H1 (cell line): ENCODE data around the gene ECPAS. TPM values are rescaled to one million over a fixed set of nuclear protein-coding genes. Genes with fewer than 3 reads are reported as not detected.
"Not testable (repeated sequence)": the region's sequence is repeated elsewhere in the genome, so short reads cannot be mapped to it uniquely, and the experiment has no call there.

Experiments used
- CTCF ChIA-PET: fragments of 300-600 bp; sonication (Branson Sonifier 250); formaldehyde crosslinking; loops from one replicate; lab custom pipeline; 2021; ENCODE audit not compliant: partially characterized antibody; lab: Charles Lee
- POLR2A ChIA-PET: fragments of 300-600 bp; sonication (Branson Sonifier 250); formaldehyde crosslinking; loops from one replicate; lab custom pipeline; 2021; ENCODE audit warnings: inconsistent platforms; ENCODE audit not compliant: partially characterized antibody; lab: Charles Lee
- DNase-seq, 2 experiments: peaks; one replicate each; pipeline versions ENCODE4 v3.0.0 to v3.0.0-alpha.2; 2010 to 2022; ENCODE audit warnings: low spot score in 2 of 2, low read depth in 1 of 2, mixed read lengths in 1 of 2
- FAIRE-seq: peaks from 2 replicates; lab custom pipeline; 2011; peaks lifted over from hg19 to GRCh38; lab: Jason Lieb, UNC
- H2AFZ ChIP-seq: 2 replicates; pipeline ENCODE4 v1.8.1; 2012; ENCODE audit warnings: low read length, inconsistent platforms
- H2AK5ac ChIP-seq: 2 replicates; pipeline ENCODE4 v1.6.1; 2013; ENCODE audit warnings: low read depth, low read length
- H2BK120ac ChIP-seq: replicated peaks from 2 replicates; pipeline ENCODE3; 2013; ENCODE audit warnings: low read depth, low read length, inconsistent platforms
- H2BK12ac ChIP-seq: 2 replicates; pipeline ENCODE4 v1.6.1; 2013; ENCODE audit warnings: low read depth, low read length
- H2BK15ac ChIP-seq: 2 replicates; pipeline ENCODE4 v1.6.1; 2013; ENCODE audit warnings: low read length
- H2BK20ac ChIP-seq: 2 replicates; pipeline ENCODE4 v1.6.1; 2013; ENCODE audit warnings: low read length
- H2BK5ac ChIP-seq: 2 replicates; pipeline ENCODE4 v1.6.1; 2013; ENCODE audit warnings: low read depth, low read length
- H3K14ac ChIP-seq: 2 replicates; pipeline ENCODE4 v1.6.1; 2013; ENCODE audit warnings: inconsistent platforms; ENCODE audit not compliant: insufficient read length
- H3K18ac ChIP-seq: 2 replicates; pipeline ENCODE4 v1.6.1; 2013; ENCODE audit warnings: low read length; ENCODE audit errors: extremely low read depth
- H3K23ac ChIP-seq: 2 replicates; pipeline ENCODE4 v1.6.1; 2013; ENCODE audit warnings: inconsistent platforms; ENCODE audit not compliant: insufficient read length
- H3K23me2 ChIP-seq: 2 replicates; pipeline ENCODE4 v1.6.1; 2013; ENCODE audit warnings: low read depth, low read length
- H3K27ac ChIP-seq: 2 replicates; pipeline ENCODE4 v1.6.1; 2011; ENCODE audit warnings: low read depth, low read length, inconsistent platforms
- H3K27me3 ChIP-seq, 4 experiments: replicated peaks in 1 of 4; 1 replicate in 1 of 4; 2 replicates in 3 of 4; pipeline versions ENCODE4 v1.6.1 to v1.8.1; 2011 to 2013; ENCODE audit warnings: low read length in 3 of 4, mild to moderate bottlenecking in 3 of 4, inconsistent platforms in 2 of 4, mixed read lengths in 2 of 4, moderate library complexity in 1 of 4; ENCODE audit not compliant: control insufficient read depth in 3 of 4, insufficient read depth in 3 of 4; ENCODE audit errors: extremely low read depth in 1 of 4
- H3K36me3 ChIP-seq, 4 experiments: 2 replicates each; pipeline versions ENCODE4 v1.6.1 to v1.8.1; 2011 to 2013; ENCODE audit warnings: mild to moderate bottlenecking in 4 of 4, low read length in 3 of 4, moderate library complexity in 2 of 4, control low read depth in 1 of 4, inconsistent platforms in 1 of 4; ENCODE audit not compliant: insufficient read depth in 4 of 4, control insufficient read depth in 2 of 4
- H3K4ac ChIP-seq: replicated peaks from 2 replicates; pipeline ENCODE3; 2013; ENCODE audit warnings: low read length, low read depth, mixed read lengths, inconsistent platforms; ENCODE audit not compliant: insufficient read length
- H3K4me1 ChIP-seq, 4 experiments: replicated peaks in 1 of 4; 1 replicate in 1 of 4; 2 replicates in 3 of 4; pipeline versions ENCODE4 v1.6.1 to v1.8.1; 2011 to 2013; ENCODE audit warnings: low read length in 3 of 4, inconsistent platforms in 2 of 4, mixed read lengths in 1 of 4; ENCODE audit not compliant: insufficient read depth in 4 of 4, control insufficient read depth in 3 of 4
- H3K4me2 ChIP-seq, 2 experiments: 2 replicates each; pipeline versions ENCODE4 v1.6.1 to v1.8.1; 2011 to 2013; ENCODE audit warnings: low read depth in 2 of 2, low read length in 2 of 2, control low read depth in 1 of 2, inconsistent platforms in 1 of 2, mild to moderate bottlenecking in 1 of 2; ENCODE audit not compliant: insufficient read depth in 1 of 2
- H3K4me3 ChIP-seq, 4 experiments: fragments of 200-600, 300-600 bp in 1 of 4; sonication (generic), shearing (Covaris generic), sonication (Bioruptor Twin) in 1 of 4; 2 replicates each; pipeline versions ENCODE4 v1.5.1 to v1.8.1; 2011 to 2016; ENCODE audit warnings: low read length in 4 of 4, low read depth in 3 of 4, control low read depth in 2 of 4, inconsistent platforms in 2 of 4, mild to moderate bottlenecking in 2 of 4, mixed read lengths in 1 of 4, moderate library complexity in 1 of 4; ENCODE audit not compliant: insufficient read depth in 2 of 4; ENCODE audit errors: extremely low read depth in 1 of 4
- H3K56ac ChIP-seq: replicated peaks from 2 replicates; pipeline ENCODE3; 2013; ENCODE audit warnings: low read depth, mild to moderate bottlenecking, mixed read lengths, low read length, inconsistent platforms; ENCODE audit not compliant: insufficient read length
- H3K79me1 ChIP-seq: 2 replicates; pipeline ENCODE4 v1.6.1; 2013; ENCODE audit warnings: low read depth, low read length, control low read depth
- H3K79me2 ChIP-seq, 2 experiments: 2 replicates each; pipeline versions ENCODE4 v1.6.1 to v1.8.1; 2012 to 2013; ENCODE audit warnings: low read length in 2 of 2, mild to moderate bottlenecking in 2 of 2, inconsistent platforms in 1 of 2; ENCODE audit not compliant: insufficient read depth in 2 of 2, control insufficient read depth in 1 of 2
- H3K9ac ChIP-seq, 4 experiments: replicated peaks in 1 of 4; 1 replicate in 1 of 4; 2 replicates in 3 of 4; pipeline versions ENCODE4 v1.6.1 to v1.8.1; 2011 to 2013; ENCODE audit warnings: low read depth in 3 of 4, low read length in 3 of 4, control low read depth in 2 of 4, mild to moderate bottlenecking in 2 of 4, moderate library complexity in 2 of 4, inconsistent platforms in 1 of 4; ENCODE audit errors: extremely low read depth in 1 of 4
- H3K9me3 ChIP-seq, 2 experiments: 2 replicates each; pipeline versions ENCODE4 v1.6.1 to v1.8.1; 2012 to 2013; ENCODE audit warnings: mild to moderate bottlenecking in 2 of 2, moderate library complexity in 2 of 2, control low read depth in 1 of 2, inconsistent platforms in 1 of 2, low read depth in 1 of 2, low read length in 1 of 2, mixed read lengths in 1 of 2; ENCODE audit not compliant: insufficient read depth in 2 of 2
- H4K20me1 ChIP-seq, 2 experiments: replicated peaks in 1 of 2; 2 replicates each; pipeline versions ENCODE3 to v1.8.1; 2011 to 2013; ENCODE audit warnings: inconsistent platforms in 2 of 2, low read length in 2 of 2, mild to moderate bottlenecking in 1 of 2; ENCODE audit not compliant: insufficient read depth in 2 of 2, control insufficient read depth in 1 of 2
- H4K5ac ChIP-seq: 2 replicates; pipeline ENCODE4 v1.6.1; 2013; ENCODE audit warnings: low read length, low read depth, mixed read lengths, inconsistent platforms; ENCODE audit not compliant: insufficient read length
- H4K8ac ChIP-seq: 2 replicates; pipeline ENCODE4 v1.8.0; 2013; ENCODE audit warnings: mild to moderate bottlenecking, moderate library complexity, low read length, inconsistent platforms; ENCODE audit not compliant: insufficient read depth; ENCODE audit errors: extremely low read depth
- H4K91ac ChIP-seq: replicated peaks from 2 replicates; pipeline ENCODE3; 2013; ENCODE audit warnings: low read length, mixed read lengths, inconsistent platforms; ENCODE audit not compliant: insufficient read length
- WGBS, 2 experiments: shearing (Covaris generic) in 1 of 2; methylation state at CpG; one replicate each; pipeline versions ENCODE4 v1.1.6 to v1.1.7; 2013 to 2015; ENCODE audit warnings: low lambda C conversion rate in 2 of 2, mixed read lengths in 2 of 2, inconsistent platforms in 1 of 2, low coverage in 1 of 2, missing lambda C conversion rate in 1 of 2; ENCODE audit not compliant: insufficient replicate concordance in 2 of 2, insufficient coverage in 1 of 2, insufficient read length in 1 of 2; ENCODE audit errors: extremely low coverage in 1 of 2, missing lambda C conversion rate in 1 of 2; 5-methylcytosine and 5-hydroxymethylcytosine counted together
- polyA plus RNA-seq, 7 experiments: library from polyadenylated mRNA; depleted of rRNA in 3 of 7; stranded (reverse) in 5 of 7; unstranded in 2 of 7; fragments of >200 nt in 5 of 7; fragments of 200-250 nt in 2 of 7; gene quantifications; 1 replicate in 5 of 7; 2 replicates in 1 of 7; 4 replicates in 1 of 7; pipeline versions ENCODE4 v1.2.1 to v1.2.3, GENCODE V29; 2011 to 2013; ENCODE audit warnings: missing spikeins in 2 of 7, mixed read lengths in 2 of 7
- total RNA-seq: library from RNA; stranded (reverse); fragmentation: NEBNext Ultra II Directional; extraction: Animal tissue kit (Norgen Biotek cat#: 25700); gene quantifications from 2 replicates; pipeline ENCODE4 v1.2.1, GENCODE V29; 2021

ECPAS gene
- total and polyA plus RNA-seq, 2 of the 8 experiments (the other 6 are each of a cell fraction or from before 2014, with no cell fraction given) = 20.9 to 131 TPM

- POLR2A ChIA-PET = interaction anchor here (1.0 kb wide), 1 partner anchor 14 kb away, joined by 4 read pairs; no protein-coding TSS in a partner anchor
- not testable (repeated sequence) for DNase-seq, H4K91ac ChIP-seq, H4K20me1 ChIP-seq, H3K4me1 ChIP-seq, H2BK15ac ChIP-seq, H3K27ac ChIP-seq, H4K8ac ChIP-seq, H2BK12ac ChIP-seq, H3K4me3 ChIP-seq, H3K27me3 ChIP-seq, H3K4me2 ChIP-seq, H3K18ac ChIP-seq, H3K36me3 ChIP-seq, H3K79me2 ChIP-seq, H2BK5ac ChIP-seq, H3K4ac ChIP-seq, H3K79me1 ChIP-seq, H3K9me3 ChIP-seq, H4K5ac ChIP-seq, H3K23ac ChIP-seq, H3K23me2 ChIP-seq, H2BK20ac ChIP-seq, H3K56ac ChIP-seq, H3K14ac ChIP-seq, H2BK120ac ChIP-seq, FAIRE-seq, H2AK5ac ChIP-seq, H2AFZ ChIP-seq, H3K9ac ChIP-seq
- WGBS, 2 experiments = 92% methylated on average over 2 of the region's 2 CpGs; no CpG with 5 or more reads in 1 of the 2 experiments
- CTCF ChIA-PET = interaction anchor here (0.5 kb wide), 1 partner anchor 88 kb away, joined by 3 read pairs; no protein-coding TSS in a partner anchor
These were observed 13.0 kb upstream of the ECPAS start for GRCh38 chr9:111497196-111497595.
